Measurements from ENCODE around the gene TREH. TPM values are rescaled to one million over a fixed set of nuclear protein-coding genes. Genes with fewer than 3 reads are reported as not detected.

The TREH gene
- total RNA-seq, 1 experiment from 2014 or later: not detected

DNA sequence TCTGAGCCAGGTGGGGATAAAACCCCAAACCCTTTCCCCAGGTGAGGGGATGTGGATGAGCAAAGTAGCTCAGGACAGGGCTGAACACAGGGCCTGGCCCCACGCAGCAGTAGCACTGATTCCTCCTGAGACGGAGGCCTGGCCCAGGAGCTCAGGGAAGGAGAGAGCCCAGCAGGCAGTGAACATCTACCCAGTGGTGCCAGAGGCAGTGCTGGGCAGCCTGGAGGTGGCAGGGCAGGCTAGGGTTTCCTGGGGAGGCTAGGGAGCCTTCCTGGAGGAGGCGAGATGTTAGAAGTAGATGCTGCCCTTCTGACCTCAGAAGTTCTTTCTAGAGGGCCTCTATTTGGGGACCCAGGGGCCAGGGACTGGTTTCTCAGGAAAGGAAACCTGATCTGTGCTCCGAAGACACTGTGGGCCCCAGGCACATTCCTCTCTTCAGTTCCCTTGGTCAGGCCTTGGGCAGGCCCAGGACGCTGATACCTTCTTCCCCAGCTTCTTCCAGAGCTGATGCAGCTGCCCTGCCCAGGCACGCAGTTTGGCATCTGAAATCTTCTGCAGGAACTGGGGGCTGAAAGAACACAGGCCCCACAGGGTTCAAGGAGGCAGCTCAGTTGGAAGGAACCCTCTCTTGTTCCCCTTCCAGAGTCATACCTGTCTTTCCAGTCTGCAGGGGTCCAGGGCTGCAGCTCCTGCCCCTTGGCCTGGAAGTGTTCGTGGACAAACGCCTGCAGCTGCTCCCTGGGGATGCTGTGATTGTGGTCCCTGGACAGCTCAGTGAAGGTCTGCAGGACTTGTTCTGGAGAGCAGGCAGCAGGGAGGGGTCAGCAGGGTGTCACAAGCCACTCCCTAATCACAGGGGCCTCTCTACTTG is 16.8 kb downstream of the TREH start:
- H3K4me1 ChIP-seq (ENCODE audit: insufficient read depth, low read length, poor library complexity, severe bottlenecking): no peaks in the 10 kb centered on the region
- POLR2A ChIA-PET (ENCODE audit: low non-redundant PET): interaction anchor here (0.6 kb wide), 1 partner anchor 682 kb away, joined by 3 read pairs; no protein-coding TSS in a partner anchor
- no peak overlapping the region for H3K27ac ChIP-seq (ENCODE audit: low read depth, low read length, poor library complexity, severe bottlenecking)
- CTCF ChIA-PET: interaction anchor here (0.6 kb wide), 1 partner anchor 372 kb away, joined by 3 read pairs; no protein-coding TSS in a partner anchor
- H3K9me3 ChIP-seq (ENCODE audit: low read depth, low read length, poor library complexity, severe bottlenecking): no peaks in the 10 kb centered on the region
- TF ChIP-seq, protein P1, sequence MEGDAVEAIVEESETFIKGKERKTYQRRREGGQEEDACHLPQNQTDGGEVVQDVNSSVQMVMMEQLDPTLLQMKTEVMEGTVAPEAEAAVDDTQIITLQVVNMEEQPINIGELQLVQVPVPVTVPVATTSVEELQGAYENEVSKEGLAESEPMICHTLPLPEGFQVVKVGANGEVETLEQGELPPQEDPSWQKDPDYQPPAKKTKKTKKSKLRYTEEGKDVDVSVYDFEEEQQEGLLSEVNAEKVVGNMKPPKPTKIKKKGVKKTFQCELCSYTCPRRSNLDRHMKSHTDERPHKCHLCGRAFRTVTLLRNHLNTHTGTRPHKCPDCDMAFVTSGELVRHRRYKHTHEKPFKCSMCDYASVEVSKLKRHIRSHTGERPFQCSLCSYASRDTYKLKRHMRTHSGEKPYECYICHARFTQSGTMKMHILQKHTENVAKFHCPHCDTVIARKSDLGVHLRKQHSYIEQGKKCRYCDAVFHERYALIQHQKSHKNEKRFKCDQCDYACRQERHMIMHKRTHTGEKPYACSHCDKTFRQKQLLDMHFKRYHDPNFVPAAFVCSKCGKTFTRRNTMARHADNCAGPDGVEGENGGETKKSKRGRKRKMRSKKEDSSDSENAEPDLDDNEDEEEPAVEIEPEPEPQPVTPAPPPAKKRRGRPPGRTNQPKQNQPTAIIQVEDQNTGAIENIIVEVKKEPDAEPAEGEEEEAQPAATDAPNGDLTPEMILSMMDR (conservative IDR thresholded peaks at IDR 0.05; ENCODE audit: low read depth, low read length): no peak
- TF ChIP-seq EZH2 (IDR thresholded peaks at IDR 0.05; ENCODE audit: borderline replicate concordance, low read depth, low read length, poor library complexity, severe bottlenecking): no peak
- no peaks in the 10 kb centered on the region for H3K36me3 ChIP-seq (ENCODE audit: insufficient read depth, low read length, poor library complexity, severe bottlenecking)
- H3K27me3 ChIP-seq (replicated peaks; ENCODE audit: insufficient read depth, low read depth, low read length, poor library complexity): no peaks in the 10 kb centered on the region
- intact Hi-C loops (cut with micrococcal nuclease; ENCODE audit: unreplicated experiment): no loop called here
- no TSS peak for BruUV-seq (replicated peaks)
- H3K4me3 ChIP-seq (ENCODE audit: low read depth, low read length, poor library complexity, severe bottlenecking): no peak overlapping the region
- DNase-seq (ENCODE audit: low spot score): no peak

DNA sequence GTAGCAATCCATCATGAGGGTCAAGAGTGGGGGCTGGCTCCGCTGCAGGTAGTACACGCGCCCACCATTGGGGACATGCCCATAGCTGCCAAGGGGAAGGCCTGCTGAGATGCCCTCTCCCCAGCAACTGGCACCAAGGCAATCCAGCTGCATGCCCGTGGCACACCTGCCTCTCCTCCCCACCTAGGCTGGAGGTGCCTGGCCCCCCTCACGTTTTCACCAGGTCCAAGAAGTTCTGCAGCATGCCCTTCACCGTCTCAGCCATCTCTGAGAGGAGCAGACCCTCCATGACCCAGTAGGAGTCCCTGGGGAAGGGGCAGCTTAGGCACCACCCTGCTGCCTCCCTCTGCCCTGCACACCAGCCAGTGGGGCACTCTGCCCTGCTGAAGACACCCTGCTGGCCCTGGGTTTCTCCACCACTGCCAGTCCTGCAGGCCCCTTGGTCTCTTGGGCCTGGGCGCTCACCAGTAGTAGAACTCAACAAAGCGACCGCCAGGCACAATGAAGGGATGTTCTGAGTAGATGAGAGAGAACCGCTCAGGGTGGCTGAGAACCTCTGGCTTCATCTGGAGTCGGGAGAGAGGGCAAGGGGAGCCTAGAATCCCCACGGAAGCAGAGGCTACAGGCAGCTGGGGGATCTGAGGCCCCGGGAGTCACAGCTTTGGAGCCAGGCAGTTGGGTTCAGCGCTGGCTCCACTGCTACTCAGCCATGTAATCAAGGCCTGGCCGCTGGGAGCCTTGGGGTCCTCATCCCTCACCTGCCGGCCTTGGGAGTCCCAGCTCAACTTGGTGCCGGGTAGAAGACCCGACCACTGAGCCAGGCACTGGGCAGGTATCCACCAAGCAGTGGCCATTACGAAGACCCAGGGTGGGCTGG is 17.8 kb downstream of the TREH start:
- no peaks in the 10 kb centered on the region for H3K36me3 ChIP-seq (ENCODE audit: insufficient read depth, low read length, poor library complexity, severe bottlenecking)
- DNase-seq (ENCODE audit: low spot score): no peak
- H3K4me1 ChIP-seq (ENCODE audit: insufficient read depth, low read length, poor library complexity, severe bottlenecking): no peaks in the 10 kb centered on the region
- H3K27ac ChIP-seq (ENCODE audit: low read depth, low read length, poor library complexity, severe bottlenecking): no peak overlapping the region
- CTCF ChIA-PET: interaction anchor here (0.6 kb wide), 2 partner anchors 36 to 373 kb away, joined by 3 to 5 read pairs; no protein-coding TSS in a partner anchor
- no peaks in the 10 kb centered on the region for H3K9me3 ChIP-seq (ENCODE audit: low read depth, low read length, poor library complexity, severe bottlenecking)
- no peaks in the 10 kb centered on the region for H3K27me3 ChIP-seq (replicated peaks; ENCODE audit: insufficient read depth, low read depth, low read length, poor library complexity)
- intact Hi-C loops (cut with micrococcal nuclease; ENCODE audit: unreplicated experiment): no loop called here
- no peak for TF ChIP-seq EZH2 (IDR thresholded peaks at IDR 0.05; ENCODE audit: borderline replicate concordance, low read depth, low read length, poor library complexity, severe bottlenecking)
- H3K4me3 ChIP-seq (ENCODE audit: low read depth, low read length, poor library complexity, severe bottlenecking): no peak overlapping the region
- POLR2A ChIA-PET (ENCODE audit: low non-redundant PET): no interaction called here
- no TSS peak for BruUV-seq (replicated peaks)

DNA sequence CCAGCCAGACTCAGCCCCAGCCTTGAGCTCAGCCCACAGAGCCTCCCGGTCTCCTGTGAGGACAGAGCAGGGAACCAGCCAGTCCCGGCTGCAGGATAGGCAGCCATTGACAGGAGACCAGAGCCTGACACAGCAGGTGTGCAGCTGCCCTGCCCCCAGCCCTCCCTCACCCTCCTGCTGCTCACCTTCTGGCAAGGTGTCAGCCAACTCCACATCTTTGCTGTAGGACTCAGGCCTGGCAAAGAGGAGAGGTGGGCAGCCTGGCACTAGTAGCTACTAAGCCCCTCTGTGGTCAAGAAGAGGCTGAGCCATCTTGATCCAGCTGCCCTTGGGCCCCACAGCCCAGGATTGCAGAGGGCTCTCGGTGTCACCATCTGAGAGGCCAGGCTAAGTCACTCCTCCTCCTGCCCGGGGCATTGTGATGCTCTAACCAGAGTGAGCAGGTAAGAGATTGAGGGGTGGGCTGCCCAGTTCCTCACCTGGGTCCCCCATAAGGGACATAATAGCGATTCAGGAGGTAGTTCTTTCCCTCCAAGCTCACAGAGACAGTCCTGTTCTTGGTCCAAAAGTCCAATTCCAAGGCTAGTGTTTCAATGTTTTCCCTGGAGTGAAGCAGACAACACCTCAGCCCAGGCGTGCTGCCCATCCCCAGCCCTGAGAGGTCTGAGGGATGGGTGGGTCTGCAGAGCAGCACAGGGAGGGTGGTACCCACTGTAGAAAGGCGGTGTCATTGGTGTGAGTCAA is 18.6 kb downstream of the TREH start:
- no peak for DNase-seq (ENCODE audit: low spot score)
- Histone ChIP-seq H3K9me3 (ENCODE audit: low read depth, low read length, poor library complexity, severe bottlenecking) (no peaks in the 10 kb centered on the region), H3K4me1 (ENCODE audit: insufficient read depth, low read length, poor library complexity, severe bottlenecking) (no peaks in the 10 kb centered on the region), H3K4me3 (ENCODE audit: low read depth, low read length, poor library complexity, severe bottlenecking) (no peak overlapping the region), H3K27ac (ENCODE audit: low read depth, low read length, poor library complexity, severe bottlenecking) (no peak overlapping the region), H3K36me3 (ENCODE audit: insufficient read depth, low read length, poor library complexity, severe bottlenecking) (no peaks in the 10 kb centered on the region), H3K27me3 (replicated peaks; ENCODE audit: insufficient read depth, low read depth, low read length, poor library complexity) (no peaks in the 10 kb centered on the region)
- intact Hi-C loops (cut with micrococcal nuclease; ENCODE audit: unreplicated experiment): no loop called here
- POLR2A ChIA-PET (ENCODE audit: low non-redundant PET): no interaction called here
- CTCF ChIA-PET: interaction anchor here (0.6 to 0.8 kb wide), 2 partner anchors 37 to 161 kb away, joined by 3 to 5 read pairs; no protein-coding TSS in a partner anchor
- no peak for TF ChIP-seq EZH2 (IDR thresholded peaks at IDR 0.05; ENCODE audit: borderline replicate concordance, low read depth, low read length, poor library complexity, severe bottlenecking)
- TF ChIP-seq, protein P1 (conservative IDR thresholded peaks at IDR 0.05; ENCODE audit: low read depth, low read length): no peak
- no TSS peak for BruUV-seq (replicated peaks)

All from A673 (cell line).